GM23338 (cell line): Measurements from ENCODE around the gene ACP2. TPM values are rescaled to one million over a fixed set of nuclear protein-coding genes. Genes with fewer than 3 reads are reported as not detected.

Experiments used
- ATAC-seq: fragments of 200-7000 bp; cut with Tn5 transposase; 3 replicates; pipeline ENCODE4 v1.9.1; 2020
- DNase-seq: peaks from one replicate; pipeline ENCODE4 v3.0.0-alpha.2; 2015; ENCODE audit warnings: low spot score
- H2AFZ ChIP-seq: fragments of 200-600 bp; sonication (generic); 2 replicates; pipeline ENCODE4 v1.8.0; 2016; ENCODE audit warnings: antibody characterized with exemption, mild to moderate bottlenecking, moderate library complexity
- H3F3A ChIP-seq: fragments of 200-600 bp; sonication (generic); replicated peaks from 2 replicates; pipeline ENCODE4 v1.8.0; 2017; ENCODE audit warnings: antibody characterized with exemption, mixed run types, low read depth
- H3K27ac ChIP-seq: fragments of 200-600 bp; sonication (generic); 2 replicates; pipeline ENCODE4 v1.6.1; 2016; ENCODE audit warnings: low read depth
- H3K27me3 ChIP-seq: fragments of 200-600 bp; sonication (generic); 2 replicates; pipeline ENCODE4 v1.8.0; 2016; ENCODE audit warnings: mild to moderate bottlenecking, mixed run types, moderate library complexity; ENCODE audit not compliant: insufficient read depth
- H3K36me3 ChIP-seq: fragments of 200-600 bp; sonication (generic); 2 replicates; pipeline ENCODE4 v1.8.0; 2016; ENCODE audit warnings: mild to moderate bottlenecking; ENCODE audit not compliant: insufficient read depth
- H3K4me1 ChIP-seq: fragments of 200-600 bp; sonication (generic); 2 replicates; pipeline ENCODE4 v1.8.0; 2016; ENCODE audit warnings: mild to moderate bottlenecking, moderate library complexity; ENCODE audit not compliant: insufficient read depth
- H3K4me2 ChIP-seq: fragments of 200-600 bp; sonication (generic); 2 replicates; pipeline ENCODE4 v1.7.1; 2017; ENCODE audit warnings: mixed run types
- H3K4me3 ChIP-seq: fragments of 200-600 bp; sonication (generic); 2 replicates; pipeline ENCODE4 v1.6.1; 2016; ENCODE audit warnings: mixed run types
- H3K79me2 ChIP-seq: fragments of 200-600 bp; sonication (generic); replicated peaks from 2 replicates; pipeline ENCODE4 v1.8.0; 2017; ENCODE audit warnings: mild to moderate bottlenecking; ENCODE audit not compliant: insufficient read depth
- H3K9me2 ChIP-seq: fragments of 200-600 bp; sonication (generic); 2 replicates; pipeline ENCODE4 v1.8.0; 2017; ENCODE audit not compliant: insufficient read depth
- H4K20me1 ChIP-seq: fragments of 200-600 bp; sonication (generic); replicated peaks from 2 replicates; pipeline ENCODE4 v1.8.0; 2017; ENCODE audit warnings: mild to moderate bottlenecking; ENCODE audit not compliant: insufficient read depth
- H3K27ac Mint-ChIP-seq: 2 replicates; pipeline ENCODE4 v1.8.0; 2020; ENCODE audit warnings: inconsistent platforms, mild to moderate bottlenecking, moderate library complexity, mixed read lengths
- H3K27me3 Mint-ChIP-seq: 3 replicates; pipeline ENCODE4 v1.8.0; 2022; ENCODE audit warnings: low read depth, mild to moderate bottlenecking, moderate library complexity, mixed read lengths, inconsistent platforms; ENCODE audit not compliant: insufficient read depth, poor library complexity
- H3K36me3 Mint-ChIP-seq: 3 replicates; pipeline ENCODE4 v1.8.0; 2021; ENCODE audit warnings: low read depth, mild to moderate bottlenecking, inconsistent platforms, moderate library complexity, mixed read lengths
- H3K4me1 Mint-ChIP-seq: 3 replicates; pipeline ENCODE4 v1.8.0; 2020; ENCODE audit warnings: mild to moderate bottlenecking, inconsistent platforms, mixed read lengths
- H3K4me3 Mint-ChIP-seq: 3 replicates; pipeline ENCODE4 v1.8.0; 2021; ENCODE audit warnings: moderate library complexity, mild to moderate bottlenecking, inconsistent platforms, mixed read lengths
- H3K9me3 Mint-ChIP-seq: 3 replicates; pipeline ENCODE4 v1.8.0; 2020; ENCODE audit warnings: moderate library complexity, mild to moderate bottlenecking, inconsistent platforms, mixed read lengths
- CREB1 ChIP-seq: fragments of 250-450 bp; sonication (Bioruptor Pico); IDR thresholded peaks from 2 replicates; pipeline ENCODE4 v1.5.0; 2020; ENCODE audit warnings: low read depth, mild to moderate bottlenecking, moderate library complexity
- ETS1 ChIP-seq: IDR thresholded peaks from 2 replicates; pipeline ENCODE4 v1.6.1; 2016; ENCODE audit warnings: antibody characterized with exemption
- EZH2phosphoT487 ChIP-seq: fragments of 200-600 bp; sonication (generic); IDR thresholded peaks from one replicate; pipeline ENCODE4 v1.8.1; 2018; ENCODE audit warnings: antibody characterized with exemption; ENCODE audit not compliant: unreplicated experiment
- JUNB ChIP-seq: IDR thresholded peaks from one replicate; pipeline ENCODE4 v1.6.1; 2016; ENCODE audit warnings: antibody characterized with exemption; ENCODE audit not compliant: unreplicated experiment
- NANOG ChIP-seq: IDR thresholded peaks from 2 replicates; pipeline ENCODE4 v1.6.1; 2016; ENCODE audit warnings: antibody characterized with exemption, borderline replicate concordance
- POLR2AphosphoS5 ChIP-seq: IDR thresholded peaks from 2 replicates; pipeline ENCODE4 v1.6.1; 2016; ENCODE audit warnings: antibody characterized with exemption, low read depth
- STAT1 ChIP-seq: IDR thresholded peaks from one replicate; pipeline ENCODE4 v1.6.1; 2016; ENCODE audit warnings: antibody characterized with exemption; ENCODE audit not compliant: unreplicated experiment
- ZNF114 ChIP-seq: fragments of 250-450 bp; sonication (Bioruptor Pico); IDR thresholded peaks from 2 replicates; pipeline ENCODE4 v1.5.0; 2020; ENCODE audit warnings: mild to moderate bottlenecking, moderate library complexity
- polyA plus RNA-seq: library from polyadenylated mRNA; unstranded; fragments of >200 nt; fragmentation: Nextera tagmentation; extraction: Ambion mirVana; gene quantifications from 2 replicates; pipeline ENCODE4 v1.2.1, GENCODE V29; 2016
- total RNA-seq: library from RNA; depleted of rRNA; stranded (reverse); fragments of >200 nt; shearing (Covaris generic); gene quantifications from 2 replicates; pipeline ENCODE4 v1.2.3, GENCODE V29; 2014
- TF ChIP-seq, protein P1 (sequence below): fragments of 250-450 bp; sonication (Bioruptor Pico); IDR thresholded peaks from 2 replicates; pipeline ENCODE4 v1.5.0; 2020; ENCODE audit warnings: mild to moderate bottlenecking, moderate library complexity

Gene ACP2
- total and polyA plus RNA-seq, 2 experiments from 2014 or later: 7.3 to 32.1 TPM

DNA sequence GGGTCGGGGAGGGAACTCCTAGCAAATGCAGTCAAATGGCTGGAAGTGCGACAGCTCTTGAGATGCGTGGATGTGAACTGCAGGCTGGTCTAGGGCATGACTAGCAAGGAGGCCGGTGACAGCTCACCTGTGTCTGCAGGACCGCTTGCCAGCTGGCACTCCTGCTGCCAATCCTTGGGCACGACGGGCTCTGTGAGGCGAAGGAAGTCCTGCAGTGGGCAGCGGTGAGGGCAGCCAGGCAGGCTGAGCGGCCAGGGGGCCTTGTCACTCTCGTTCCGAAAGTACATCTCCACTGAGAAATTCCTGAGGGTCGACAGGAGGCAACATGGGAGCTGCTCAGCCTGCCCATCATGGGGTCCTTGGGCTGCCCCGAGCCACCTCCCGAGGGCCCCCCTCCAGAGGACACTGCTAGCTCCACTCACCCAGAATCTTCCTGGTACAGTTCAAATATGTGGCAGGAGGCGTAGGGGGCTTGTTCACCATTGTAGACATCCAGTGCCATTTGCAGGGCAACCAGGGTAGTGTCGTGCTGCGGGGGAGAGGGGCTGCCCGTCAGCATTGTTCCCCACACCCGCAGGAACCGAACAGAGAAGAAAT, 5.9 kb downstream of the ACP2 start (continued):
- TF ChIP-seq, protein P1, sequence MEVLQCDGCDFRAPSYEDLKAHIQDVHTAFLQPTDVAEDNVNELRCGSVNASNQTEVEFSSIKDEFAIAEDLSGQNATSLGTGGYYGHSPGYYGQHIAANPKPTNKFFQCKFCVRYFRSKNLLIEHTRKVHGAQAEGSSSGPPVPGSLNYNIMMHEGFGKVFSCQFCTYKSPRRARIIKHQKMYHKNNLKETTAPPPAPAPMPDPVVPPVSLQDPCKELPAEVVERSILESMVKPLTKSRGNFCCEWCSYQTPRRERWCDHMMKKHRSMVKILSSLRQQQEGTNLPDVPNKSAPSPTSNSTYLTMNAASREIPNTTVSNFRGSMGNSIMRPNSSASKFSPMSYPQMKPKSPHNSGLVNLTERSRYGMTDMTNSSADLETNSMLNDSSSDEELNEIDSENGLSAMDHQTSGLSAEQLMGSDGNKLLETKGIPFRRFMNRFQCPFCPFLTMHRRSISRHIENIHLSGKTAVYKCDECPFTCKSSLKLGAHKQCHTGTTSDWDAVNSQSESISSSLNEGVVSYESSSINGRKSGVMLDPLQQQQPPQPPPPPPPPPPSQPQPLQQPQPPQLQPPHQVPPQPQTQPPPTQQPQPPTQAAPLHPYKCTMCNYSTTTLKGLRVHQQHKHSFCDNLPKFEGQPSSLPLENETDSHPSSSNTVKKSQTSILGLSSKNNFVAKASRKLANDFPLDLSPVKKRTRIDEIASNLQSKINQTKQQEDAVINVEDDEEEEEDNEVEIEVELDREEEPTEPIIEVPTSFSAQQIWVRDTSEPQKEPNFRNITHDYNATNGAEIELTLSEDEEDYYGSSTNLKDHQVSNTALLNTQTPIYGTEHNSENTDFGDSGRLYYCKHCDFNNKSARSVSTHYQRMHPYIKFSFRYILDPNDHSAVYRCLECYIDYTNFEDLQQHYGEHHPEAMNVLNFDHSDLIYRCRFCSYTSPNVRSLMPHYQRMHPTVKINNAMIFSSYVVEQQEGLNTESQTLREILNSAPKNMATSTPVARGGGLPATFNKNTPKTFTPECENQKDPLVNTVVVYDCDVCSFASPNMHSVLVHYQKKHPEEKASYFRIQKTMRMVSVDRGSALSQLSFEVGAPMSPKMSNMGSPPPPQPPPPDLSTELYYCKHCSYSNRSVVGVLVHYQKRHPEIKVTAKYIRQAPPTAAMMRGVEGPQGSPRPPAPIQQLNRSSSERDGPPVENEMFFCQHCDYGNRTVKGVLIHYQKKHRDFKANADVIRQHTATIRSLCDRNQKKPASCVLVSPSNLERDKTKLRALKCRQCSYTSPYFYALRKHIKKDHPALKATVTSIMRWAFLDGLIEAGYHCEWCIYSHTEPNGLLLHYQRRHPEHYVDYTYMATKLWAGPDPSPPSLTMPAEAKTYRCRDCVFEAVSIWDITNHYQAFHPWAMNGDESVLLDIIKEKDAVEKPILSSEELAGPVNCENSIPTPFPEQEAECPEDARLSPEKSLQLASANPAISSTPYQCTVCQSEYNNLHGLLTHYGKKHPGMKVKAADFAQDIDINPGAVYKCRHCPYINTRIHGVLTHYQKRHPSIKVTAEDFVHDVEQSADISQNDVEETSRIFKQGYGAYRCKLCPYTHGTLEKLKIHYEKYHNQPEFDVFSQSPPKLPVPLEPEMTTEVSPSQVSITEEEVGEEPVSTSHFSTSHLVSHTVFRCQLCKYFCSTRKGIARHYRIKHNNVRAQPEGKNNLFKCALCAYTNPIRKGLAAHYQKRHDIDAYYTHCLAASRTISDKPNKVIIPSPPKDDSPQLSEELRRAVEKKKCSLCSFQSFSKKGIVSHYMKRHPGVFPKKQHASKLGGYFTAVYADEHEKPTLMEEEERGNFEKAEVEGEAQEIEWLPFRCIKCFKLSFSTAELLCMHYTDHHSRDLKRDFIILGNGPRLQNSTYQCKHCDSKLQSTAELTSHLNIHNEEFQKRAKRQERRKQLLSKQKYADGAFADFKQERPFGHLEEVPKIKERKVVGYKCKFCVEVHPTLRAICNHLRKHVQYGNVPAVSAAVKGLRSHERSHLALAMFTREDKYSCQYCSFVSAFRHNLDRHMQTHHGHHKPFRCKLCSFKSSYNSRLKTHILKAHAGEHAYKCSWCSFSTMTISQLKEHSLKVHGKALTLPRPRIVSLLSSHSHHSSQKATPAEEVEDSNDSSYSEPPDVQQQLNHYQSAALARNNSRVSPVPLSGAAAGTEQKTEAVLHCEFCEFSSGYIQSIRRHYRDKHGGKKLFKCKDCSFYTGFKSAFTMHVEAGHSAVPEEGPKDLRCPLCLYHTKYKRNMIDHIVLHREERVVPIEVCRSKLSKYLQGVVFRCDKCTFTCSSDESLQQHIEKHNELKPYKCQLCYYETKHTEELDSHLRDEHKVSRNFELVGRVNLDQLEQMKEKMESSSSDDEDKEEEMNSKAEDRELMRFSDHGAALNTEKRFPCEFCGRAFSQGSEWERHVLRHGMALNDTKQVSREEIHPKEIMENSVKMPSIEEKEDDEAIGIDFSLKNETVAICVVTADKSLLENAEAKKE (CRISPR knock-in tag): no peak

- H2AFZ ChIP-seq: no peak overlapping the region
- peaks cover 4% of the 10 kb centered on the region; the same call in 1 of the 2 replicates for H3K36me3 ChIP-seq
- Mint-ChIP-seq H3K4me3 (no peak overlapping the region), H3K27me3 (peaks cover 23% of the 10 kb centered on the region), H3K9me3 (no peaks in the 10 kb centered on the region), H3K4me1 (peaks cover 2% of the 10 kb centered on the region; the same call in 1 of the 3 replicates), H3K27ac (no peak overlapping the region), H3K36me3 (peaks cover 76% of the 10 kb centered on the region)
- no peaks in the 10 kb centered on the region; the same call in 1 of the 2 replicates for H4K20me1 ChIP-seq
- H3K27me3 ChIP-seq: no peaks in the 10 kb centered on the region
- no peak for ATAC-seq
- H3K4me2 ChIP-seq: no peak overlapping the region
- H3K4me1 ChIP-seq: no peaks in the 10 kb centered on the region
- peaks cover 10% of the 10 kb centered on the region; the same call in 1 of the 2 replicates for H3F3A ChIP-seq
- no peaks in the 10 kb centered on the region for H3K79me2 ChIP-seq
- DNase-seq: no peak
- no peak overlapping the region for H3K4me3 ChIP-seq
- no peaks in the 10 kb centered on the region for H3K9me2 ChIP-seq
- H3K27ac ChIP-seq: no peak overlapping the region
- TF ChIP-seq ZNF114 (CRISPR knock-in tag) (no peak), POLR2AphosphoS5 (no peak), ETS1 (no peak), JUNB (no peak), EZH2phosphoT487 (no peak), CREB1 (CRISPR knock-in tag) (no peak), NANOG (no peak), STAT1 (no peak)
- TF ChIP-seq, protein P1 (CRISPR knock-in tag): no peak
These were observed 6.7 kb downstream of the ACP2 start for GRCh38 chr11:47241841-47242301.
